Dermis microvascular lymphatic vessel endothelial cell (primary cell): ENCODE results near the gene CLCF1. TPM values are rescaled to one million over a fixed set of nuclear protein-coding genes. Genes with fewer than 3 reads are reported as not detected.

Experiments used
- DNase-seq, 2 donors: peaks; one replicate each; pipeline versions ENCODE4 v3.0.0 to v3.0.0-alpha.2; 2010; ENCODE audit warnings: low read depth in 2 of 2
- total RNA-seq: library from RNA; depleted of rRNA; stranded (reverse); fragments of >200 nt; gene quantifications from 2 replicates; pipeline ENCODE4 v1.2.1, GENCODE V29; 2014

Gene CLCF1
- total RNA-seq, 1 donor from 2014 or later, result 1.7 TPM

DNA sequence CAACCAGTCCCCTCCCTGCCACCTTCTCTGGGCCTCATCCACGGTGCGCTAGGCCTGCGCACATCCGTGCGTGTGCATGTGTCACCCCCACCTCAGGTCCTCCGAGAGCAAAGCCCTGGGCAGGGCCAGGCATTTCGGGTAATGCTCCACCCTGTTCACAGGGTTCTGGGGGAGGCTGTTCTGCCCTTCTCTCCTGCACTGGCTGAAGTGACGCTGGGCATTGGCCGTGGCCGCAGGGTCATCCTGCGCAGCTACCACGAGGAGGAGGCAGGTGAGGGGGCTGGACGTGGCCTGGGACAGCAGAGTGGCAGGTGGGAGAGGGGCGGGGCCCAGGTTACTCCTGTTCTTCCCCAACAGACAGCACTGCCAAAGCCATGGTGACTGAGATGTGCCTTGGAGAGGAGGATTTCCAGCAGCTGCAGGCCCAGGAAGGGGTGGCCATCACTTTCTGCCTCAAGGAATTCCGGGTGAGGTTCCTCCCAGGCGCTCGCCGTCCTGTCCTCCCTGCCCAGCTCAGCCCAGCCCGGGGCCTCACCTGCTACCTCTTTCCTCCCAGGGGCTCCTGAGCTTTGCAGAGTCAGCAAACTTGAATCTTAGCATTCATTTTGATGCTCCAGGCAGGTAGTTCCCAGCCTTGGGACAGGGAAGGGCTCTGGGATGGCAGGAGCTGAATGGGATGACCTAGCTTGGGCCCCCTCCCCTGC is 22.3 kb upstream of the CLCF1 start:
- no peak for DNase-seq

DNA sequence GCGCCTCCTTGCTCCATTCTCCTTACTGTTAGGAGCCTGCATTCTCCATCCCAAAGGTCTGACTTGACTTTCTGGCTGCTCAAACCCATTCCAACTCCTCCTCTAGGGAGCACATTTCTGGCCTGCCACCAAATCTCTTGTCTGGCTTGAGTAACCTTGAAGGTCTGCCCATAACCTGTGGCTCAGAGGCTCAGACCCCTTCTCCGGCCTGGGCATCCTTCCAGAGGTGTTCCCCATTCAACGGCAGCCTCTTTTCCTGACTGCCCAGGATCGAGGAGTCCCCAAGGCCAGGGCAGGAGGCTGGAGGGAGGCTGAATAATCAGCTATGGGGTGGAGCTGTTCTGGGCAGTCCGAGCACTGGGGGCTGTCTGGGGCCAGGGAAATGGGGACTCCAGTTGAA is 20.6 kb upstream of the CLCF1 start:
- DNase-seq, result no peak

DNA sequence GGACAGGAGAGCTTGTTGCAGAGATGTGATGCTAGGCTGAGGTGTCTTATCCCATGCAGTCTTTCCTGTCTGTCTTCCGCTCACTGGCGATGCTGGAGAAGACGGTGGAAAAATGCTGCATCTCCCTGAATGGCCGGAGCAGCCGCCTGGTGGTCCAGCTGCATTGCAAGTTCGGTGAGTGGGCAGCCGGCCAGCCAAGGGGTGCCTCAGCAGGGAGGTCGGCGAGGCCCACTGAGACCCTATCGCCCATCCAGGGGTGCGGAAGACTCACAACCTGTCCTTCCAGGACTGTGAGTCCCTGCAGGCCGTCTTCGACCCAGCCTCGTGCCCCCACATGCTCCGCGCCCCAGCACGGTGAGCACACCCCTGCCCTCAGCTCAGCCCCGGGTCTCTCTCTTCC is 20.0 kb upstream of the CLCF1 start:
- no peak for DNase-seq

DNA sequence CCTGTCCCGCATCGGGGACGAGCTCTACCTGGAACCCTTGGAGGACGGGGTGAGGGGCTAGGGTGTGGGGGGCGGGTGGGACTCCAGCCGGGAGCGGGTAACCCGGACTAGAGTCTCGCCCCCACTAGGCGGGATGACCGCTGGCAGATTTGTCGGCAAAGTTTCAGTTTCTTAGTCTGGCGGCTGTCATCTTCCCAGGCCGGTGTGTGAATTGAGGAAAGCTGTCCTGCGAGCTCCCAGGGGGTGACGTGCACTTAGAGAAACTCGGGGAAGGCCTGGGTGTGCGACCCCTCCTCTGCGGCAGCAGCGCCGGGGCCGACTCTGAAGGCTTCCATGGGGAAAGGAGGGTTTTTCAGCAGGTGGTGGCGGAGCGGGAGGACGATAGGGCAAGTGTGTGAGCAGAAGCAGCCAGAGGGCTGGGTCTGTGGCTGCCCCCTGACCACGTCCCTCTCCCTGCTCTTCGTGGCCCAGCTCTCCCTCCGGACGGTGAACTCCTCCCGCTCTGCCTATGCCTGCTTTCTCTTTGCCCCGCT is 18.9 kb upstream of the CLCF1 start:
- DNase-seq, result peak in 1 of 2 donors; percentile 22

DNA sequence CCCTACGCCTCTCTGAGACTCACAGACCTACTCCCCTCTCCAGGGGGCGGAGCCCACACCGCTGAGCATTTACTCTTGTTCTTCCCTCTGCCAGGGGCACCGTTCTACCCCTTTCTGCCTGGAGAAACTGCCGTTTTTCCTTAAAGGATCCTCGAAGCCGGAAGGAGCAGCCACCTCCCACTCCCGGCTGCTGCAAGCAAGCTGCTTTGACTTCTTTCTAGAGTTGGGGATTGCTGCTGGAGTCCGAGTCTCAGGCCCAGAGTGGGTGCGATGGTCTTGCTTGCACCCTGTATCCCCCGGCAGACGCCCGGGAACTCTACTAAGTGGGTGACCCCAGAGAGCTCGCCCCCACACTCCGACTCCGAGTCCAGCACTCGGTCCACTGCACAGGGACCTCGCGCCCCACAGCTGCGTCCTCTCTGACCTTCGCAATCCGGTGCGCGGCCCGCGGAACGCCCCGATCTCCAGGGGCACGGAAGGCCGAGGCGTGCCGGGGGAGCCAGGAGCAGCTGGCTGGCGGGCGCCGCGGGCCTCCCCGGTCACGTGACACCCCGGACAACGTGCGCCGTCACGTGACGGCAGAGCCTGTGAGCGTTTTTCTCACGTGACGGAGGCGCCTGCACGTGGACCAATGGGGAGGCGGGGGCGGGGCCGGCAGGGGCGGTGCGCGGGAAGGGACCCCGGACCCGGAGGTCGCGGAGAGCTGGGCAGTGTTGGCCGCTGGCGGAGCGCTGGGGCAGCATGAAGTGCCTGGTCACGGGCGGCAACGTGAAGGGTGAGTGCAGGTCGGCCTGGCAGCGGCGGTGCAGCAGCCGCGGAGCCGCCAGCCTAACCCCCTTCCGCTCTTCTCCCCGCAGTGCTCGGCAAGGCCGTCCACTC is 18.1 kb upstream of the CLCF1 start, which contains the start of gene RAD9A:
Gene RAD9A, plus strand, starts transcription at position 683 of the 879 bp plus-strand sequence. Its CDS starts 59 bp downstream, at position 742.
- DNase-seq, result peak; percentile 84 to 96

DNA sequence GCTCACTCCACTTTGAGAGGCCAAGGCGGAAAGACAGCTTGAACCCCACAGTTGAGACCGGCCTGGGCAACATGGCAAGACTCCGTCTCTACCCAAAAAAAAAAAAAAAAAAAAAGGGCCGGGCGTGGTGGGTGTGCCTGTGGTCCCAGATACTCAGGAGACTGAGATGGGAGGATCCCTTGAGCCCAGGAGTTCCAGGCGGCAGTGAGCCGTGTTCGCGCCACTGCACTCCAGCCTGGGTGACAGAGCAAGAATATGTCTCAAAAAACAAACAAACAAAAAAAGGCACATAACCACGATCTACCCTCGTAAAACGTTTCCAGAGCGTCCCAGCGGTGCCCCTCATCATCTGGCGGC is 17.5 kb upstream of the CLCF1 start:
- DNase-seq, result no peak

DNA sequence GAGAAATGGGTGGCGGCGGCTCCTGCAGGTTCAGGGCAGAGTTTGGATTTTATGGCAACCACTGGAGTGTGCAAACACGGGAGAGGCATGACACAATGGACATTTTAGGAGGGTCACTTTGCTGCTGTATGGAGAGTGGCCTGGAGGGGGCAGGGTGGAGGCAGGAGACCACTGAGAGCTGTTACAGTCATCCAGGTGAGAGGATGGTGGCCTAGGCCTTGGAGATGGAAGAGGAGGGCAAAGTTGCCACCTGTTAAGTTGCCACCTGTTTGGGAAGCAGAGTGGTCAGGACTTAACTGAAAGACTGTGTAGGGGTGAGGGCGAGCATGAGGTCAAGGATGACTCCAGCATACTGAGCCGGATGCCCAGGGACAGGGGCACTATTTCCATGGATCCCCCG is 16.1 kb upstream of the CLCF1 start:
- DNase-seq, result peak; percentile 25 to 49

DNA sequence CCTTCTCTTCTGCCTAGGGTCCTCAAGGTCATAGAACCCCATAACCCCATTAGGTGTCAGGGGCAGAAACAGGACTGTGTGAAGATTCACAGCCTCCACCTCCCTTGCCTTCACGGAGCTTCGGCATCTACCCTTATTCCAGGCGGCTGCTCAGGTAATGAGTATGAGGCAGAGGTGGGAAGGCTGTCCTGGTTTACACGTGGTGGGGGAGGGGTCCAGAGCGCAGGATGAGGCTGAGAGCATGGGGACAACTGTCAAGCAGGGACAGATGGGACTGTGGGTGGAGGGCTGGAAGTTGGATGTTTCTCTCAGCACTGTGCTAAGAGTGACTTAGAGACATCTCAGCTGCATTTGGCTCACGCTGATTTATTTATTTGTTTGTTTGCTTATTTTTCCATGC is 14.1 kb upstream of the CLCF1 start:
- DNase-seq, result no peak

DNA sequence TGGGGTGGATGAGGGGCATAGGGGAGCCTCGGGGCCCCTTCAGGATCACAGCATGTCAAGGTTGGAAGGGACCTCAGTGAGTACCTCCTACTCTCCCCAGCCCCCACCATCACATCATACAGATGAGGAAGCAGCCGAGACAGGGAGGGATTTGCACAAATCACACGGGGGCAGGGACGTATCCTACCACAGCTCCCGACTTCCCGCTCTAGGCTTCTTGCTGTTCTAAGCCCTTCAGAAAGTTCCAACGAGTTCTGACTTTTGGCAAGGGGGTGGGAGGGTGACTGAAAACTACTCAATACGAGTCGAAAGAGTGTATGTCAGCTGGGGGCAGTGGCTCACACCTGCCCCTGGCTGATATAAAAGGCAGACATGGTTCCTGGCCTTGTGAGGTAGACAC is 13.7 kb upstream of the CLCF1 start:
- no peak for DNase-seq

DNA sequence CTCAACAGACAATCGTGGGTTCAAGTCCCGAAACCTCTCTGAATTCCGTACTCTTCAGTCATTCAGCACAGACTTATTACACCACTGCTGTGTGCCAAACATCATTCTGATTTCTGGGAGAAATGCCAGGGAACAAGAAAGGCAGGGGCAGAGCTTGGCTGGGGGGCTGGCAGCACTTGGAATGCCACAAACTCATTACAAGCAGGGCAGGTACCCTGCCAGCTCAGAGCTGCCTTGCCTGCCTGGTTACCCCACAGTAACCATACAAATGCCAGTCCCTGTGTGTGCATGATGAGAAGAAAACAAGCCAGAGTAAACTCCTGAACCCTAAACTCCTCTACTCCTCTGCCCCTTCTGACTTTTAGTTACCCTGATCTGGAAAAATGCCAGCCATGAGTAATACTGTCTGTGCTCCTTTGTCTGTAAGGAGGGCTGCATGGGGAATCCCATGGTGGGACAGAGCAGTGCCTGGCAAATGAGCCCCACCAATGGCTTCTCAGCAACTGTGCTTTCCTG is 11.5 kb upstream of the CLCF1 start:
- peak in 1 of 2 donors; percentile 70 for DNase-seq

DNA sequence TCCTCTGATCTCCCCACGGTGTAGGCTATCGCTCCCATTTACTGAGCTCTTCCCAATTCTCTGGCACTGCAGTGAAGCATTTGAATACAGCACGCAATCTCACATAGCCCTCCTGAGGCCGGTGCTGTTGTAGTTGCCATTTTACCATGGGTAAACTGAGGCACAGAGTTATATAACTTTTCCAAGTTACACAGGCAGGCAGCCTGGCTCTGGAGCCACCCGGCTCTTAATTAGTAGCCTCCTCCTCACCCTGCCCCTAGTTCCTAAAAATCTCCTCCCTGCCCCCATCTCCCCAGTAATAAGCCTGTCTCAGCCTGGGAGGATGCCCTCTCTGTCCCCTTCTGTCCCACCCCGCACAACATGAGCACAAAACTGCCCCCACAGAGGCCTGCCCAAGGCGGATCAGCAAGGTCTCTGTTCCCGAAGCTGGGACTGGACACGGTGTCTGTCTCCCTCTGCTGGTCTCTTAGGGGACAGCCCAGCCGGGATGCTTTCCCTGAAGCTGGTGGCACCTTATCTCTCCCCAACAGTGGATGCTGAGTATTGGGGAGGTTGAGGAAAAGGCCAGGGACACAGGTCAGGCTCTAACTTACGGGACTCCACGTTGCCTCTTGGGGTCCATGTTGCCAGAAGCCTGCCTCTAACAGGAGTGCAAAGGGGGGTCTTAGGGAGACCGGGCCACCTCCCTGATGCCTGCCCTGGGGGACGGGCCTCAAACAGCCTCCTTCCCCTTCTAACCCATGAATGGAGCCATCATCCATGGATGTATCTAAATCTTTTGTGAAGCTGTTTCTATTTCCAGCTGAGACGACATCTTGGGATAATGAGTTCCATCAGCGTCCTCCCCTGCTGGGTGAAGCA is 9.1 kb upstream of the CLCF1 start:
- peak; percentile 61 to 75 for DNase-seq

DNA sequence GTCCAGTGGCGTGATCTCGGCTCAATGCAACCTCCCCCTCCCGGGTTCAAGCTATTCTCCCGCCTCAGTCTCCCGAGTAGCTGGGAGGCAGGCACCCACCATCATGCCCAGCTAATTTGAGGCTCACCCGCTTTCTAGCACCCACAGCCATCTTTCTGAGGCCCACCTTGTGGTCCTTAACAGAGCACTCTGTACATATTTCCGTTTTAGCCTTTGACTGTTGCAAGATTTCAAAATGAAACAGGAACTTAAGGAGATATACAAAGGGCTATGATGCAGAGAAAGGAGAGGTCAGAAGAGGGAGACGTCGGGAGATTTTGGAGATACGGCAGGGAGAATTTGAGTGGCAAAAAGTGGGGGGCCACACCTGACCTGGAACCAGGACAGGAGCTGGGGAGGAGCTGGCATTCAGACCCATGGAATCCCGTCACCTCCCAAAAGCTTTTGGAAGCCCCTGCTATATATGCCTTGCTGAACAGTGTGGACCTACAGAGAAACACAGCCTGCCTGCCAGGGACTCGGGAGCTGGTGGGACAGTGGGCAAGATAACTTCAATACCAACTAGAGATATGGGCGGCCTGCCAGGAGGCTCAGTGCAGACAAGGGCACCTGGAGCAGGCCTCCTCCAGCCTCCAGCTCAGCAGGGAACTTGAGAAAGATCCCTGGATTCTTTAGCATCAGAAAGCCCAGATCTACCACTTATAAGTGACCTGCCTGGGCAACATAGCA is 8.0 kb upstream of the CLCF1 start:
- DNase-seq, result no peak

DNA sequence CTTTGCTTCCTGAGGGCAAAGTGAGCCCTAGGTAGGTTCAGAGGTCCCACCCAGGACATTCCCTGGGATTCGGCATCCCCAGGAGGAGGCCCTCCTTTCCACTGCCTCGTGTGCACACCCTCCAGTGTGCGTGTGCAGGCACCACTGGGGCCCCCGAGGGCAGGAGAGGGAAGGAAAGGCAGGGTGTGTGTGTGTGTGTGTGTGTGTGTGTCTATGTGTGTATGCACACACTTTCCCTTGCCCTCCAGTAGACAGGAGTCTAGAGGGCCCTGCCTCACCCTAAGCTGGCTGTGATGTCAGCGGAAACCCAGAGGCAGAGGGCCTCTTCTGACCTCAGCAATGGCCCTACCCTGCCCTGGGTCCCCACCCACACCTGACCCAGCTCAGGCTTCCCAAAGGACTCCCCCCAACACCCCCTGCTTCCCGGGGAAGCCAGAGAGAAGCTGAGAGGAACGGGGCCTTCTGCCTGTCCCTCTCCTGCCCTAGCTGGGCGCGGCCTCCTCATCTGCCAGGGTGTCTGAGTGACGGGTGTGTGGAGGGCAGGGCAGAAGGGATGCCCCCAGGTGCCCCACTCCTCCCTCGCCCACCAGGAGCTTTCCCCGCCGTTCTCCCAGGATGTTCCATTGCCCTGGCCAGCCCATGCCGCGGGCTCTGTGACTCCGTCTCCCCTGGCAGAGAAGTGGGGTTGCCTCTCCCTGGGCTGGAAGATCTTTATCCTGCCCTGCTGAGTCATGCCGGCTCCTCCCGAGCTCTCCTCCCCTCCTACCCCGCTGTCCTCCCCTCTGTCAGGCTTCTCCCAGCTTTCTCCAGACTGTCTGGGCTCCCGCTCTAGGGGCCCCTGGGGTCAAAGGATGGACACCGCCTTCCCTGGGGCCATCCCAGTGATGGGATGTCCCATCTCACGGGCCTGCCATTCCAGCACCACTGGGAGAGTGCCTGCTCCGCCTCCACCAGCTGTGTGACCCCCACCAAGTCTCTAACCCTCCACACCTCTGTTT is 6.0 kb upstream of the CLCF1 start:
- DNase-seq, result no peak

DNA sequence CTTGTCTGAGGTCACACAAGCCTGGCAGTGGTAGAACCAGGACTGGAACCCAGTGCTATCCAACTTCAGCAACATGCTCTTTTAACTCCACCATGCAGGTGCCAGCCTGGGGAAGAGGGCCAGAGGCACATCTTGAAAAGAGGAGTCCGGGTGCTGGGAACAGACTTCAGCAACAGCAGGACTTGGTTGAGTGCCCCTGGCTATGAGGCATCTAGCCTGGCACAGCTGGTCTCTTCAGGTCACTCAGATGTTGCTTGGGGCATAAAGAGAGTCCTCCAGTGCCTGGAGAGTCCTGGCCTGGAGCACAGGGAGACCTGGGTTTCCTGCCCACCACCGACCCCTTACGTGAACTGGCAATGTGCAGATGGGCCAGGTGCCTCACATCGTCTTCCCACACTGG is 5.1 kb upstream of the CLCF1 start:
- no peak for DNase-seq

DNA sequence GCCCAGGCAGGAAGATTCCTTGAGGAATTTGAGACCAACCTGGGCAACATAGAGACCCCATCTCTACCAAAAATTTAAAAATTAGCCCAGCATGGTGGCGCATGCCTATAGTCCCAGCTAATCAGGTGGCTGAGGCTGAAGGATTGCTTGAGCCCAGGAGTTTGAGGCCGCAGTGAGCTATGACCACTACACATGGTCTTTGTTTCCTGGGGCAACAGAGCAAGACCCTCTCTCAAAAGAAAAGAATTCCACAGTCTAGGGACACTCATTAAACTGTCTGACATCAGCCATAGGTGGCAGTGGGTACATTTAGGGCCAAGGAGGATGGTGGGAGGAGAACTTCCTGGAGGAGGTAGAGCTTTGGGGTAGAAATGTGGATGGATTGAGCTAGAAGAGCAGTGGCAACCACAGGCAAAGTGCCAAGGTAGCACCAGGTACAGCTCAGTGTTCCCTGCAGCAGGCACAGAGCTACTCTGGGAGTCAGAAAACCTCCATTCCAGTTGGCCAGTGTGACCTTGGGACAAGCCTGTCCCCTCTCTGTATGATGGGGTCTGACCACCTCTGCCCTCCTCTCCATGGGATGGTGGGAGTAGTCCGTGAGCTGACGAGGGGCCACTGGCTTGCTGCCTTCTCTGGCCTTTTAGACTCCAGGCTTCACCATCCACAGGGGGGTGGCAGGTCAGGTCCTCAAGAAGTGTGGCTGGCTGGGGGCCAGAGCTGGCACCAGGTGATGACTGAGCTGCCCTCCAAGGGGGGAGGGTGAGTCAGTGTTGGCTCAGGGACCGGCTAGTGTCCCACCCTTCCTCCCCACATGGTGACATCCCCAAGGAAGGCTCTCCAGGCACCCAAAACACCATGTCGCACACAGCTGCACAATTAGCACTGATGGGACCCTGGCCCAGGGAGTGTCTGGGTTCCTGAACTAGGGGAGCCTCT is 3.7 kb upstream of the CLCF1 start:
- DNase-seq, result no peak

DNA sequence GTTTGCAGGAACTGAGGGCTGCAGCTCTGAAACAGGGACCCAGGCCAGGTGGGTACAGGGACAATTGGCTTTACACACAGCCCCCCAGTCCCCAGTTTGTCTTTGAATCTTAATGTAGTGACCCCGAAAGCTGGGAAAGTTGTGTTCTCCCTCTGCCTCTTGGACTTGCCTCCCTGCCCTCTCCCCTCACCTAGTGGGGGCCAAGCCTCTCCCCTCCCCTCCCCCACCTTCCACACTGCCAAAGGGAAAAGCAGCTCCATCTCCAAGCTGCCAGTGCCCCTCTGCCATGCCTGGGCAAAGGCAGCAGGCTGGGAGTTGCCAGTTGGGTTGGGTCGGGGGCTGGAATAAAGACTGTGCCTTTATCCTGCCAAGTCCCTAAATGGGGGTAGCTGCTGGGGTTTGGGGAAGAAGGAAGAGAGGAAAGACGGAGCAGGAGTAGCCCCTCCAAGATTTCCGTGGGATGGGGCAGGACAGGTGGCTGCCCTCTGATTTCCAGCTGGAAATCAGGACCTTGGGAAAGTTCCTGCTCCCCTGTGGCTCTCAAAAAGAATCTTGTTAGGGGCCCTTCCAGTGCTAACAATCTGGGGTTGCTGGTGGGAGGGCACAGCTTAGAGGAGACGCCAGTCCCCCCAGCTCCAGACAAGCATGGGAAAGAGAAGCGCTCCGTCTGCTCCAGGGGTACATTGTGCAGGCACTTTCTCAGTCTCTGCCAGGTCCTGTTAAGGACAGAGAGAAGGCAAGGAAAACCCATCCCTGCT is 2.8 kb upstream of the CLCF1 start:
- no peak for DNase-seq

DNA sequence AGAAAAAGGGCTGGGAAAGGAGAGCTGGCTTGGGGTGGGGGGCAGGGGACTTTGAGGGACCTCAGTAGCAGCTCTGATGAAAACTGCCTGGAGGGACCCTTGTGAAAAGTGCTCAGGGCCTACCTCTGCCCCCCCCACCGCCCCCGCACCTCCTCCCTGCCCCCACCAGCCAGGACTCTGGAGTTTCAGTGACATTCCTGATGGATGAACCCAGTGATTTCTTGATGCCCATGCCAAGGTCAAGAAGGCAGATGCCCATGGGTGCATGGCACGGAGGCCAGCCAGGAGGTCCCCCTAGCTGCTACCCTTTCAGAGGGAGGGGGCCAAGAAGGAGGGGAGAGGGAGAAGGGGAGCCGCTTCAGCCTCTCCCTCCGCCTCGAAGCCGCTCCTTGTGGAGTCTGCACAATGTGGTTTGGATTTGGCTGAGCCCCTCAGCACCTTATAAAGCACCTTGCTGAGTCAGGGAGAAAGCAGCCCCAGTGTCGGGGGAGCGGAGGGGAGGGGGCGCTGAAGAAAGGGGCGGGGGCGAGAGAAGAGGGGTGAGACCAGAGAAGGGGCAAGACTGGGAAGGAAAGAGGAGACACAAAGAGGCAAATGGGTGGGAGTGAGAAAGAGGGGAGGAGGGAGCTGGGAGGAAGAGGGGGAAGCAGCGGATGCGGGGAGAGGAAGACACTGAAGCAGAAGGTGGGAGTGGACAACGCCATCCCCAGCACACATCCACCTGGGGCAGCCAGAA is 2.1 kb upstream of the CLCF1 start:
- DNase-seq, result no peak
